Gastroesophageal sphincter (tissue), 4 donors: ENCODE results near the gene GBP2. TPM values are rescaled to one million over a fixed set of nuclear protein-coding genes. Genes with fewer than 3 reads are reported as not detected.

ENCODE experiments used
- ATAC-seq: fragments of 150-250 bp; one replicate; pipeline ENCODE4 v1.9.1; 2016; ENCODE audit warnings: mild to moderate bottlenecking, moderate library complexity
- H3K27ac ChIP-seq, 4 donors: fragments of 200-600 bp; sonication (generic) in 3 of 4; 1 replicate in 3 of 4; 2 replicates in 1 of 4; pipeline ENCODE4 v1.5.1; 2016 to 2019
- H3K27me3 ChIP-seq: fragments of 200-600 bp; sonication (generic); one replicate; pipeline ENCODE4 v1.5.1; 2019
- H3K36me3 ChIP-seq, 2 donors: fragments of 200-600 bp; sonication (generic); one replicate each; pipeline ENCODE4 v1.5.1; 2019; ENCODE audit warnings: control low read depth in 1 of 2
- H3K4me1 ChIP-seq, 3 donors: fragments of 200-600 bp; sonication (generic); 1 replicate in 2 of 3; 2 replicates in 1 of 3; pipeline ENCODE4 v1.5.1; 2016 to 2019; ENCODE audit warnings: control low read depth in 2 of 3
- H3K4me3 ChIP-seq, 2 donors: fragments of 200-600 bp; sonication (generic); one replicate each; pipeline ENCODE4 v1.5.1; 2019; ENCODE audit warnings: mild to moderate bottlenecking in 1 of 2, moderate library complexity in 1 of 2
- H3K9me3 ChIP-seq, 3 donors: fragments of 200-600 bp; sonication (generic); one replicate each; pipeline ENCODE4 v1.5.1; 2017 to 2019; ENCODE audit warnings: control low read depth in 2 of 3
- CTCF ChIP-seq, 4 experiments: fragments of 200-600 bp in 2 of 4; fragments of 450-650 bp in 2 of 4; sonication (generic) in 1 of 4; IDR thresholded peaks; one replicate each; pipeline ENCODE4 v1.5.1; 2017 to 2019; ENCODE audit warnings: antibody characterized with exemption in 4 of 4, mild to moderate bottlenecking in 2 of 4, moderate library complexity in 2 of 4
- EP300 ChIP-seq: sonication (generic); formaldehyde crosslinking; IDR thresholded peaks from one replicate; pipeline ENCODE4 v1.6.1; 2017; ENCODE audit warnings: antibody characterized with exemption, mild to moderate bottlenecking
- POLR2A ChIP-seq, 2 donors: fragments of 450-650 bp; IDR thresholded peaks; one replicate each; pipeline ENCODE4 v1.6.1; 2017; ENCODE audit warnings: antibody characterized with exemption in 2 of 2, mild to moderate bottlenecking in 2 of 2, moderate library complexity in 1 of 2
- POLR2AphosphoS5 ChIP-seq: sonication (generic); formaldehyde crosslinking; IDR thresholded peaks from one replicate; pipeline ENCODE4 v1.6.1; 2017; ENCODE audit warnings: antibody characterized with exemption
- WGBS, 2 donors: methylation state at CpG; one replicate each; pipeline ENCODE4 v1.1.5; 2018; ENCODE audit warnings: low coverage in 1 of 2; 5-methylcytosine and 5-hydroxymethylcytosine counted together
- total RNA-seq, 4 donors: library from RNA; depleted of rRNA; stranded (reverse); fragments of >200 nt; gene quantifications; one replicate each; pipeline ENCODE4 v1.1.0, GENCODE V29; 2016

GBP2 gene
- total RNA-seq = 100 to 1,000 TPM; 147 to 172 (median 167) TPM

GRCh38 chr1:89125913-89126580 lies at the start of gene GBP2:
Gene GBP2, minus strand, starts transcription at chr1:89126114. Its CDS starts 4,148 bp downstream, at chr1:89121966.
- ATAC-seq = peak; percentile 88
- no peaks in the 10 kb centered on the region for H3K27me3 ChIP-seq
- peak within 1 kb of the TSS; percentile 83 to 98 (median 88) for H3K27ac ChIP-seq
- TF ChIP-seq CTCF (IDR thresholded peaks at IDR 0.05) (no peak), POLR2AphosphoS5 (peak; percentile 92), EP300 (no peak), POLR2A (IDR thresholded peaks at IDR 0.05) (peak in 1 of 2 donors; percentile 24)
- peaks cover 11 to 72% (median 13%) of the 10 kb centered on the region in 3 donors for H3K4me1 ChIP-seq
- peak within 1 kb of the TSS; percentile 63 to 100 for H3K4me3 ChIP-seq
- 2 to 7% methylated on average over 3 to 6 of the region's 6 CpGs for whole genome bisulfite sequencing, 2 donors
- no peaks in the 10 kb centered on the region for H3K9me3 ChIP-seq
- peaks cover 0 to 10% of the 10 kb centered on the region in 2 donors for H3K36me3 ChIP-seq

- no peaks in the 10 kb centered on the region for H3K36me3 ChIP-seq
- no peaks in the 10 kb centered on the region for H3K4me1 ChIP-seq
- H3K9me3 ChIP-seq = no peaks in the 10 kb centered on the region
- no peak for TF ChIP-seq POLR2A (IDR thresholded peaks at IDR 0.05)
- TF ChIP-seq POLR2AphosphoS5 = no peak
- TF ChIP-seq EP300 = no peak
- no peak for TF ChIP-seq CTCF (IDR thresholded peaks at IDR 0.05)
- no peak overlapping the region for H3K4me3 ChIP-seq
- H3K27me3 ChIP-seq = no peaks in the 10 kb centered on the region
- no peak for ATAC-seq
- WGBS, 2 donors = 75 to 81% methylated on average over 2 to 3 of the region's 3 CpGs
- no peak overlapping the region for H3K27ac ChIP-seq
Observed at GRCh38 chr1:89174491-89174890, 48.6 kb upstream of the GBP2 start.

GRCh38 chr1:89172468-89173143 lies 46.7 kb upstream of the GBP2 start:
- H3K9me3 ChIP-seq = no peaks in the 10 kb centered on the region
- no peak overlapping the region for H3K27ac ChIP-seq
- TF ChIP-seq POLR2A (IDR thresholded peaks at IDR 0.05) (no peak), CTCF (IDR thresholded peaks at IDR 0.05) (no peak), POLR2AphosphoS5 (no peak), EP300 (no peak)
- 88 to 92% methylated on average over 2 to 4 of the region's 4 CpGs for WGBS, 2 donors
- ATAC-seq = no peak
- no peak overlapping the region for H3K4me3 ChIP-seq
- H3K36me3 ChIP-seq = no peaks in the 10 kb centered on the region
- no peaks in the 10 kb centered on the region for H3K4me1 ChIP-seq
- H3K27me3 ChIP-seq = no peaks in the 10 kb centered on the region

GRCh38 chr1:89171067-89171438 lies 45.1 kb upstream of the GBP2 start:
- TF ChIP-seq POLR2AphosphoS5 (no peak), CTCF (IDR thresholded peaks at IDR 0.05) (no peak), EP300 (no peak), POLR2A (IDR thresholded peaks at IDR 0.05) (no peak)
- H3K27ac ChIP-seq = no peak overlapping the region
- no peaks in the 10 kb centered on the region for H3K4me1 ChIP-seq
- no peaks in the 10 kb centered on the region for H3K36me3 ChIP-seq
- ATAC-seq = no peak
- no peak overlapping the region for H3K4me3 ChIP-seq
- no peaks in the 10 kb centered on the region for H3K27me3 ChIP-seq
- H3K9me3 ChIP-seq = no peaks in the 10 kb centered on the region
